NCI-H510A (cell line): ENCODE results near the gene GSTA5.
"Not testable (repeated sequence)": the region's sequence is repeated elsewhere in the genome, so short reads cannot be mapped to it uniquely, and the experiment has no call there.

Experiments
- DNase-seq: peaks from one replicate; lab custom pipeline; 2025; lab: John Stamatoyannopoulos, UW

Gene GSTA5

GRCh38 chr6:52788478-52788877 is 52.1 kb downstream of the GSTA5 start:
- no peak for DNase-seq

- no peak for DNase-seq
Measured at GRCh38 chr6:52787917-52788316, 52.7 kb downstream of the GSTA5 start.

GRCh38 chr6:52786249-52786956 is 54.2 kb downstream of the GSTA5 start:
- DNase-seq, result no peak

- DNase-seq, result not testable (repeated sequence)
Measured at GRCh38 chr6:52782696-52783274, 57.8 kb downstream of the GSTA5 start.

GRCh38 chr6:52782209-52782608 is 58.4 kb downstream of the GSTA5 start:
- not testable (repeated sequence) for DNase-seq
